ES-I3 (cell line): ENCODE results near the gene CTXN3.

Experiments used
- H3K36me3 ChIP-seq: 2 replicates; pipeline ENCODE4 v1.6.1; 2013; ENCODE audit warnings: mild to moderate bottlenecking, low read length, control low read depth, moderate library complexity; ENCODE audit not compliant: insufficient read depth
- H3K4me1 ChIP-seq: 2 replicates; pipeline ENCODE4 v1.6.1; 2013; ENCODE audit warnings: mild to moderate bottlenecking, control low read depth, low read length; ENCODE audit not compliant: insufficient read depth
- H3K9ac ChIP-seq: 2 replicates; pipeline ENCODE4 v1.6.1; 2013; ENCODE audit warnings: low read depth, mild to moderate bottlenecking, low read length, moderate library complexity
- H3K9me3 ChIP-seq: 2 replicates; pipeline ENCODE4 v1.6.1; 2013; ENCODE audit warnings: mild to moderate bottlenecking, low read length, moderate library complexity; ENCODE audit not compliant: control insufficient read depth, insufficient read depth

Gene CTXN3

DNA sequence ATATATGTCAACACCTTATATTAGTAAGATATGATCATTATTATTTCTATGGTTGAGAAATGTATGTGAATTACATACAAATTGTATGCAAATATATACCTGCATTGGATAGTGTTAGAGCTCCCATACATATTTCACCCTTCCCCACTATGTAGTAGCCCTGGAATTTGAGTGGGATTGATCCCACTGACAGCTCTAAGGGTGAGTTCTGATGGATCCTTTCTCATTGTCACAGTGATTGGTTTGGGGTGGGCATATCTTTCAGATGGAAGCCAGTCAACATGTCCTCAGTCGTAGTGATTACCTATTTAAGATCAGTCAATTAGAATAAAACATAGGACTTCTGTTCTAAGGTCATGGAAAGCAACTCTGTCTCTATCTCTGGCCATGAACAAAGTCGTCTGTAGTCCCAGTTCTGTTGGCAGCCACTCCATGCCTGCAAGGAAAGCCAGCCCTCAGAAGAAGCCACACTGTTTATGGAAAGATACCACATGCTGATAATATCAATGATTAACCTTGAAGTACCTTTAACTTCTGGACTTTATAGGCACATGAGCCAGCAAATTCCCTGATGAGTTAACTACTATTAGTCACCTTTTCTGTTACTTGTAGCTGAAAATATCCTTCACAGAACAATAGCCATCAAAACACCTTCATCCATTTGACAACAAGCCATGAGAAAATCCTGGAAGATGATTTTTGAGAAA lies 49.2 kb downstream of the CTXN3 start:
- Histone ChIP-seq H3K4me1 (no peaks in the 10 kb centered on the region), H3K36me3 (no peaks in the 10 kb centered on the region), H3K9ac (no peak overlapping the region), H3K9me3 (no peaks in the 10 kb centered on the region)

DNA sequence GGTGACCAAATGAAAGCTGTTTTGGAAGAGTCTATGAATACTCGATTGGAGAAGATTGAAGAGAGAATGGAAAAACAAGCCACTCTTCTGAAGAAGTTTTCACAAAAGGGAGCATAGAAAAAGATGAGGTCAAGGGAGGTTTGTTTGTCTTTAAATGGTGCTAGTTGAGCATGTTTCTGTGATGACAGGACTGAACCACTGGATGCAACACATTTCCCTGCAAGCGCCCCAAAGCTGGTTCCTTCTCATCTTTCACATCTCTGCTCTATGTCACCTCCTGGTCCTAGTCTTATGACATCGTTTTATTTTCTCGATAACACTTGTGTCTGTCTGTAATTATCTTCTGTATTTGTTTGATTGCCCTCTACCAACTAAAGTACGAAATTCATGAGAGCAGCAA lies 50.5 kb downstream of the CTXN3 start:
- Histone ChIP-seq H3K9ac (no peak overlapping the region), H3K36me3 (no peaks in the 10 kb centered on the region), H3K4me1 (no peaks in the 10 kb centered on the region; the same call in 1 of the 2 replicates), H3K9me3 (no peaks in the 10 kb centered on the region)

DNA sequence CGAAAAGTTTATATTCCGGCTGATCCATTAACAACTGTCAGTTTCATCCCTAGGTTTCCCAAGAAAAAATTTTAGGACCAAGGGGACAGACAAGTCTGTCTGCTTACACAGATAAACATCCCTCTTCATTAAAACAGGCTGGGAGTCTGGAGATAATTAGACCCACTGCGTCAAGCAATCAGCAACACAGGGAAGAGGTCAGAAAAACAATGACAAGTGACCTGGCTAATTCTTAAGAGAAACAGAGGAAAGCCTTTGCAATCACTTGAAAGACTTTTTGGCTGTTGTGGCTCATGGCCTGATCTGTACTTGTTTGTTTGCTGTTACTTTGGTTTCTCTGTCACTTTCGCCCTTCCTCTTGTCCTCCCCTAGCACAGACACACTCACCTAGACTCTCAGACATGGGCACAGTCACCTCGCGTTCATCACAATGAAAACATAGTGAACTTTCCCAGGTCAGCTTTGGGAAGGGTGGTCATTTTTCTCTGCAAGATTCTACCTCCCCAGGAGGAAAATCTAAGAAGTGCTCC lies 51.4 kb downstream of the CTXN3 start:
- no peaks in the 10 kb centered on the region for H3K9me3 ChIP-seq
- no peak overlapping the region for H3K9ac ChIP-seq
- no peaks in the 10 kb centered on the region for H3K36me3 ChIP-seq
- H3K4me1 ChIP-seq = peaks cover 6% of the 10 kb centered on the region; the same call in 1 of the 2 replicates

DNA sequence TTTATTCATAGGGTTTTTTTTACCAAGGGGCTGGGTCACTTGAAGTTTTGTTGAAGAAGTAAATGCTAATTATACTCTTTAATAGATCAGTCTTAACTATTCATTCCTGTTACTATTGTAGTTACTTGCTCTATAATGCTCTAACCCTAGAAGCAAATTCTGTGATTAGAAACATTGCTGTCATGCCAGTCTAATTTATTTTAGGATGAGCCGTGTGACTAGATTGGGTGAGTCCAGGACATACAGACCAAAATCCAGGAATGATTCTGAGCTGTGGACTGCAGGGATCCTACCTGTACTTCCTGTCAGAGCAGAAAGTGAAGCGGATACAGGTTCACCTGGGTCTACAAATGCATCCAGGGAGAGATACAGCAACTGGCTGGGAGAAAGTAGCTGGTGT lies 53.6 kb downstream of the CTXN3 start:
- no peaks in the 10 kb centered on the region for H3K9me3 ChIP-seq
- H3K4me1 ChIP-seq = peaks cover 11% of the 10 kb centered on the region; the same call in 1 of the 2 replicates
- H3K36me3 ChIP-seq = no peaks in the 10 kb centered on the region
- H3K9ac ChIP-seq = no peak overlapping the region

DNA sequence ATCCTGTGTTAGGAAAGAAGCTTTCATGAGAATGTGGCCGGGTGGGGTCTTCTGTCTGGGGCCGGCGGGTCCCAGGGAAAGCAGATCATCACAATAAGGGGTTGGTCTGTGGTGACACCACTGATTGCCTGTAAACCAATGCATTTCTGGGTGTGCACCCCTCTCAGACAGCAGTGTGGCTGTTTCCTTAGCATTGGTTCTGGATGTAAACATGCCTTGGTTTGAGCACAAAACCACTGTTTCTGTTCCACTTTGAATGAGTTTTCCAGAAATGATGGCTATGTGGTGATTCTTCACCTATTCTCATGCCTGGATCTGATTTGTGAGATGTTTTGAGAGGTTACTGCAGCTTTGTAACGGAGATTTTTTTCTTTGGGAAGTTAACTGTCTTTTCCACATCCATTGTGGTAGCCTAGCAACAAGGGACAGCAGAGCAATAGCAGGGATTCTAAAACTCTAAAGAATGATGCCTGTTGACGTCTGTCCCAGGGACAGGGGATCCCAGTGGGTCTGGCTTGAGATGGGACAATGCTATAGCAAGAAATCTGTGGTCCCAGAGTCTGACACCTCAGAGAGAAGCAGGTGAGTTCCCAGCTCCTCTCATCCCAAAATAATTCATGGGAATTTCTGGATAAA lies 54.2 kb downstream of the CTXN3 start, which contains the start of gene CCDC192:
TSS of gene CCDC192 (plus strand) at position 466 of the 636 bp plus-strand sequence. CDS start at position 521, 55 bp downstream.
- Histone ChIP-seq H3K36me3 (no peaks in the 10 kb centered on the region), H3K4me1 (peaks cover 11% of the 10 kb centered on the region; the same call in 1 of the 2 replicates), H3K9ac (no peak within 1 kb of the TSS), H3K9me3 (no peaks in the 10 kb centered on the region)

DNA sequence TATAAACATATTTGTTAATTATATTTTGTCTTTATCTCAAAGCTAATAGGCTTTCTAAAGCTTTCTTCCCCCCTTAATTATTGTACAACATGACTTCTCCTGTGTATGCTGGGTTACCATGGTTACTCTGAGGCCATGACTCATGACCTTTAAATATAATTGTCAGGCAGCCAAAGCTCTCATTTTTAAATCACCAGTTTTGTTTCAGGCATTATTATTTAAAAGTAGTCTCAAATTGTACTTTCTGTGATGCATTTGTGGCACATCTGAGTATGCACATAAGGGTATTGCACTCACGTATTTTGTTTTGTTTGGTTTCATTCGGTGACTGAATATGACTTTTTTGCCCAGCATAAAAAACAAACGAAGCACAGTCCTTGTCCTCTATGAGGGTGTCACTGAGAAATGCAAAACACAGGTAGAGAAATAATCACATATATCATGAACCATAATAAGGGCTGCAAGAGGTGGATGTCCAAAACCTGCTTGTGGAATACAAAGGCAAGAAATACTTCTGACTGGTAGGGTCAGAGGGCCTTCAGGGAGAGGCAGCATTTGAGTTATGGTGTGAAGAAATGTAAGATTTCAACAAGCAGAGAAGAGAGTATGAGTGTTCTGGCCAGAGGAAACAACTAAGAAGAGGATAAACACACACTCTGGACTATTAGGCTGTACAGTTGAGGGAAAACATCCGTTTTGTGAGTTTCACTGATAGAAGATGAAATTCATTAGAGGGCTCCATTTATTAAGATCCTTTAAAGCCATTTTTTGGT lies 56.4 kb downstream of the CTXN3 start:
- H3K36me3 ChIP-seq = no peaks in the 10 kb centered on the region
- H3K4me1 ChIP-seq = peaks cover 11% of the 10 kb centered on the region; the same call in 1 of the 2 replicates
- no peak overlapping the region for H3K9ac ChIP-seq
- H3K9me3 ChIP-seq = no peaks in the 10 kb centered on the region

DNA sequence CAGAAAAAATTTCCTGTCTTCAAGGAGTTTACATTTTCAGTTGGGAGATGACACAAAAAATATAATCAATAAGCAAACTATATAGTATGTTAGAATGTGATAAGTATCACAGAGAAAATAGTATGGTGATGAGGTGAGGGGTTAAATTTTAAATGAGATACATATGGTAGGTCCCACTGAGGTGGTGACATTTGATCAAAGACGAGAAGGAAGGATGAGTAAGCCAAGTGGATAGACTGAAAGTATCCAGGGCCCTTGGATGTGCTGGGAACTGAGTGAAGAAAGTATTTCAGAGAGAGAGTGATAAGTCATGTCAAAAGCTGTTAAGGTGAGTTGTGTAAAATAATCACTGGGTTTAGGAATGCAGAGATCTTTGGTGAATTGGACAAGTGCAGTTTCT lies 57.8 kb downstream of the CTXN3 start:
- no peak overlapping the region for H3K9ac ChIP-seq
- peaks cover 11% of the 10 kb centered on the region; the same call in 1 of the 2 replicates for H3K4me1 ChIP-seq
- H3K9me3 ChIP-seq = no peaks in the 10 kb centered on the region

DNA sequence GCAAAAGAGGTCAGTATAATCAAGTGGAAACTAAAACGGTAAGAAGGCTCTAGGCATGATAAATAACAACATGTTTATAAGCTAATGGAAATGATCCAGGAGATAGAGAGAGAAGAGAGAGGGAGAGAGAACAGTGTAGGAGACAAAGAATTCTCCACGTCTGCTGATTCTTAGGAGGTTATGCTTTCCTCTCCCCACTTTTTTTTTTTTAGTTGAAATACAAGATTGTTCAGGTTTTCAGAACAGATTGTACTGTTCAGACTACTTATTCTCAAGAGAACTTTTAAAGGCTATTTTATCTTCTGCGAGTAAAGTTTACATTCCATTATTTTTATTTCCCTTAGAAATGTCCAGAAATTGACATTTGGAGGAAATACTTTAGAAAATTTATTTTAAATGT lies 58.3 kb downstream of the CTXN3 start:
- Histone ChIP-seq H3K9ac (no peak overlapping the region), H3K9me3 (no peaks in the 10 kb centered on the region), H3K36me3 (no peaks in the 10 kb centered on the region), H3K4me1 (peaks cover 11% of the 10 kb centered on the region; the same call in 1 of the 2 replicates)

More for the DNA sequence above, 57.8 kb downstream of the CTXN3 start:
- H3K36me3 ChIP-seq = no peaks in the 10 kb centered on the region
